Activated CD8-positive, alpha-beta memory T cell treated with anti-CD3 and anti-CD28 coated beads for 48 hours (primary cell): ENCODE measurements around the gene RGS7.
"Not testable (repeated sequence)": the region's sequence is repeated elsewhere in the genome, so short reads cannot be mapped to it uniquely, and the experiment has no call there.

Experiments used
- DNase-seq, 3 experiments: peaks; one replicate each; pipeline ENCODE4 v3.0.0-alpha.2; 2020; ENCODE audit warnings: low read depth in 2 of 3, low spot score in 2 of 3

The RGS7 gene

DNA sequence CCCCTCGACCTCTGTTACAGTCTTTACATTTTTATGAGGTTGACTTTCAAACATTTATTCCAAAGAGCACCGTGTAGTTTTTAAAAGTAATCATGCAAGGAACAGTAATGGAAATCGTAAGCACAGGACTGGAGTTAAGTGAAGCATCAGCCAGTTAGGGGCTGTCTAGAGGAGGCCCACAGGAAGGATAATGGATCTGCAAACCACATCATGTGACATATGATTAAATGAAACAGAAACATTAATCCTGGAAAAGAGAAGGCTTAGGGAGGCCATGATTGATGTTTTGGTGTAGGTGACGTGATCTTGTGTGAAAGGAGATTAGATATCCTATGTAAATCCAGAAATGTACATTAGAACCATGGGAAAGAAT is 25.0 kb downstream of the RGS7 start:
- no peak for DNase-seq

GRCh38 chr1:241331328-241332036 is 25.5 kb downstream of the RGS7 start:
- no peak for DNase-seq

- no peak for DNase-seq
Observed at GRCh38 chr1:241330619-241331327, 26.2 kb downstream of the RGS7 start.

- no peak for DNase-seq
Observed at GRCh38 chr1:241325456-241325855, 31.5 kb downstream of the RGS7 start.

- DNase-seq: no peak
Observed at GRCh38 chr1:241323514-241324195, 33.4 kb downstream of the RGS7 start.

DNA sequence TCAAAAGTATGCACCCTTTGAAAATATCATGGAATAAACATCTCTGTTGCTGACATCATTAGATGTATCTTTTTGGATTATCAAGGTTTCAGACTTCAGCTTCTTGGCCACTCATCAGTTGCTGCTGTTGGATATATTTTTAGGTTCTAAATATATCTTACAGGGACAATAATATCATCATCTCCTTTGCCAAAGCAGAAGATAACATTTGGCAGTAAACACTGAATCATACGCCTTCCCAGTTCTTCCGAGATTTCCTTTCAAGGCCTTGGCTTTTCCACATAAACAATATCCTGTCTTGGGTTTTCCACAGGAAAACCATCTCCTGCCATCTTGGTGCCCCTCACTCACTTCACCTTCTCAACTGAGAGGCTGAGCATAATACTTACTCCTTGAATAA is 39.3 kb downstream of the RGS7 start:
- DNase-seq: no peak

DNA sequence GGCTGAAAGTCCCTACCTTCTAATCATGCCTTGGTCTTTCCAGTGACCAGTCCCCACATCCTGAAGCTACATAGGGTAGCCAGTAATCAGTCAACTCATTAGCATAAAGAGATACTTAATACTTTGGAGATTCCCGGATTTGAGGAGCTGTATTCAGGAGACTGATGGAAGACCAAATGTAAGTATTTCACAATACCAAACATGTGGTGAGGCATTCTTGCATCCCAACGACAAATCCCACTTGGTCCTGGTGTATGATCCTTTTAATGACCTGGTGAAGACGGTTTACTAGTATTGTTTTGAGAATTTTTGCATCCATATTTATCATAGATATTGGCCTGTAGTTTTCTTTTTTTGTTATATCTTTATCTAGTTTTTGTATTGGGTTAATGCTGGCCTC is 40.6 kb downstream of the RGS7 start:
- no peak for DNase-seq

DNA sequence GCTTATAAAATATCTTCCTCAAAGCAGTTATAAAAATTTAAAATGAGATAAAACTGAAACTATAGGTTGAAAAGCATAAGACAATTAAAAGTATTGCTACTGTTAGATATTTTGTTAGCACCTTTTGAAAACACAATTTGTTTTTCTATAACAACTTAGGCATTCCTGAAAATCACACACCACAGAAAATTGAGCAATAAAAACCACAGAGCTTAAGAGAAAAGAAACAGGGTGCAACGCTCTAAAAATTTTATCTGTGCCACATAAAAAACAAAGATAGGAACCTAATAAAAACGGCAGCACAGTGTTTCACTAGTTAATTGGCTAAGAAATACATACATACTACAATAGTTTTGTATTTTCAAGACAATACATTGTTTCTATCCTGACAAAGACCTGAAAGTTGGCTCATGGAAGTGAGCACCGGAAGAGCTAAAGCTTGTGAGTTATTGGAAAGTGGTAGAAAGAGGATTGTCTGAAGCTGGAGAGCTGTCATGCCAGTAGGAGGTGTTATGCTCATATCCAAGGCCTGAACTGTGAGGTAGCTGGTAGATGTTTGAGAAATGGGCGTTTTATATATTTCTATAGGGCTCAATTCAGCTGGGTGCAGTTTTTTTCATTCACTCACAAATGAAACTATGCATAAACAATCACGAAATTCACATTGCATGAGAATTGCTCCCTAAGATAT is 45.8 kb downstream of the RGS7 start:
- DNase-seq: no peak

DNA sequence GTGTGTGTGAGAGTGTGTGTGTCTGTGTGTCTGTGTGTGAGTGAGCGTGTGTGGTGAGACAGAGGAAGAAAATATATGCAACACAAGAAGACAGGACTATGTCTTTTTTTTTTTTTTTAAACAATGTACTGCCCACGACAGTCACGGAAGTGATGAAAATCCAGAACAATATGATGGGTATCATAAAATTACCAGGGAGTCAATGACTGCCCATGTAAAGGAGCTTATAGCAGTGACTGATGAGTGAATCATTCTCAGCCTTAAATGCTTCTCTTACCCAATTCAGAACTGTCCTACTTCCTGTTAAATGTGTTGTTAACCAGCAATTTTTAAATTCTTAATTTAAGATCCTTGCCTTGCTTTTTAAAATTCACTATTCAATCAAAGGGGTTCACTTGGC is 46.6 kb downstream of the RGS7 start:
- DNase-seq: no peak

GRCh38 chr1:241309651-241310050 is 47.4 kb downstream of the RGS7 start:
- no peak for DNase-seq

- no peak for DNase-seq
Observed at GRCh38 chr1:241308471-241308870, 48.5 kb downstream of the RGS7 start.

GRCh38 chr1:241308011-241308410 is 49.0 kb downstream of the RGS7 start:
- DNase-seq: no peak

DNA sequence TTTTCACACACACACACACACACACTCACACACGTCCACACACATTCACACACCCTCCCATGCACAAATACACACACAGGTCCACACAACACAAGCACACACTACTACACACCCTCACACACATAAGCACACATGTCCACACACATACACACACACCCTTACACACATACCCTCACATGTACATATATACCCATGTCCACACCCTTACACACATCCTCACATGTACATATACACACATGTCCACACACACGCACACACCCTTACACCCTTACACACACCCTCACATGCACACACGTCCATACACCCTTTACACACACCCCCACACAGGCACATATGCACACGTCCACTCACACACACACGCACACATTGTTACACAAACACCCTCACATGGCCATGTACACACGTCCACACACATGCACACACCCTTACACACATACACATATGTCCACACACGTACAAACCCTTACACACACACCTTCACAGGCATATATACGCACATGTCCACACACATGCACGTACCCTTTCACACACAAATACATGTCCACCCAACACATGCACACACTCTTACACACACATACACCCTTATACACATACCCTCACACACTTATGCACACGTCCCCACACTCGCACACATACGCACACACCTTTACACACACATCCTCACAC is 50.7 kb downstream of the RGS7 start:
- no peak for DNase-seq

DNA sequence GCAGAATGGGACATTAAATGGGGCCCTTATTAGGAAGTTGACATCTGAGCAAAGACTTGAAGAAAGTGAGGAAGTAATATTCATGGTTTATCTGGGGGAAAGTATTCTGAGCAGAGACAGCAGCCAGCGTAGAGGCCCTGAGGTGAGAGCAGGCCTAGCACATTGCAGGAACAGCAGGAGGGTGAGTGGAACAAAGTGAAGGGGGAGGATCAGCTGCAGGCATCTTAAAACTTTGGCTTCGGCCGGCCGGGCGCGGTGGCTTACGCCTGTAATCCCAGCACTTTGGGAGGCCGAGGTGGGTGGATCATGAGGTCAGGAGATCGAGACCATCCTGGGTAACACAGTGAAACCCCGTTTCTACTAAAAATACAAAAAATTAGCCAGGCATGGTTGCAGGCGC is 55.0 kb downstream of the RGS7 start:
- DNase-seq: not testable (repeated sequence)

DNA sequence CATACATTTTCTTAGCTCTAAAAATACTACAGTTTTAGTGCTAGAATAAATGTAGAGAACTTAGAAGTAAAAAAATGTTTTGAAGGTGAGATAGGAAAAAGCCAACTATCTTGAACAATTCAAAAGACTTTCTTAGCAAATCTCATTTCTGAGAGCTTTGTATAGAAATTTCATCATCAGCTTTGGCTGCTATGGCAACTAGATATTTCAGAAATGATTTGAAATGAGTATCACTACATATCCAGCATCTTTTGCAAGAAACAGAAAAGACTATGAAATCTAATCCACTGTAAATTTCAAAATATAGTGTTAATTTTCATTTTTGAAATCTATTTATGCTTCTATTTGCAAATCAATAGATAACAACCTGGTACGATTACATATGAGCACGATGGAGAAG is 57.7 kb downstream of the RGS7 start:
- no peak for DNase-seq

GRCh38 chr1:241292973-241293372 is 64.0 kb downstream of the RGS7 start:
- no peak for DNase-seq

GRCh38 chr1:241291548-241291947 is 65.5 kb downstream of the RGS7 start:
- not testable (repeated sequence) for DNase-seq

- no peak for DNase-seq
Observed at GRCh38 chr1:241286486-241286885, 70.5 kb downstream of the RGS7 start.

- DNase-seq: no peak
Observed at GRCh38 chr1:241276391-241276790, 80.6 kb downstream of the RGS7 start.

GRCh38 chr1:241275981-241276380 is 81.0 kb downstream of the RGS7 start:
- no peak for DNase-seq

- DNase-seq: no peak
Observed at GRCh38 chr1:241275226-241275625, 81.8 kb downstream of the RGS7 start.
